ENCODE data around the gene BLOC1S5.

Gene BLOC1S5

GRCh38 chr6:8063761-8064637 lies at the start of gene BLOC1S5:
Gene BLOC1S5, minus strand, starts transcription at chr6:8064389. Its CDS starts 13 bp downstream, at chr6:8064376.
- DNase-seq, result peak; percentile 99

GRCh38 chr6:8113131-8113654 lies 49.0 kb upstream of the BLOC1S5 start:
- DNase-seq, result no peak

- DNase-seq, result no peak
These were observed 46.5 kb upstream of the BLOC1S5 start for GRCh38 chr6:8110725-8111124.

- no peak for DNase-seq
These were observed 46.0 kb upstream of the BLOC1S5 start for GRCh38 chr6:8110117-8110721.

- no peak for DNase-seq
These were observed 44.8 kb upstream of the BLOC1S5 start for GRCh38 chr6:8108759-8109539.

GRCh38 chr6:8108031-8108660 lies 44.0 kb upstream of the BLOC1S5 start:
- DNase-seq, result no peak

- DNase-seq, result no peak
These were observed 41.6 kb upstream of the BLOC1S5 start for GRCh38 chr6:8105791-8106190.

GRCh38 chr6:8103726-8104125 lies 39.5 kb upstream of the BLOC1S5 start:
- DNase-seq, result no peak

GRCh38 chr6:8102122-8102958 lies 38.2 kb upstream of the BLOC1S5 start, which contains the start of gene EEF1E1:
Gene EEF1E1, minus strand, starts transcription at chr6:8102548. Its CDS starts 27 bp downstream, at chr6:8102521.
- peak; percentile 99 for DNase-seq

GRCh38 chr6:8100159-8100854 lies 36.1 kb upstream of the BLOC1S5 start:
- DNase-seq, result no peak

- DNase-seq, result no peak
These were observed 26.5 kb upstream of the BLOC1S5 start for GRCh38 chr6:8090650-8091049.

GRCh38 chr6:8088886-8089285 lies 24.7 kb upstream of the BLOC1S5 start:
- no peak for DNase-seq

GRCh38 chr6:8087870-8088754 lies 23.9 kb upstream of the BLOC1S5 start:
- DNase-seq, result no peak

GRCh38 chr6:8086755-8087306 lies 22.6 kb upstream of the BLOC1S5 start:
- no peak for DNase-seq

- DNase-seq, result no peak
These were observed 20.9 kb upstream of the BLOC1S5 start for GRCh38 chr6:8085053-8085511.

- no peak for DNase-seq
These were observed 20.4 kb upstream of the BLOC1S5 start for GRCh38 chr6:8084586-8084985.

- peak; percentile 53 for DNase-seq
These were observed 19.0 kb upstream of the BLOC1S5 start for GRCh38 chr6:8082954-8083858.

GRCh38 chr6:8082572-8082953 lies 18.4 kb upstream of the BLOC1S5 start:
- no peak for DNase-seq
